ENCODE measurements around the gene DLX3. TPM values are rescaled to one million over a fixed set of nuclear protein-coding genes. Genes with fewer than 3 reads are reported as not detected.

The DLX3 gene
- total RNA-seq, 1 experiment from 2014 or later, result 4.9 TPM

DNA sequence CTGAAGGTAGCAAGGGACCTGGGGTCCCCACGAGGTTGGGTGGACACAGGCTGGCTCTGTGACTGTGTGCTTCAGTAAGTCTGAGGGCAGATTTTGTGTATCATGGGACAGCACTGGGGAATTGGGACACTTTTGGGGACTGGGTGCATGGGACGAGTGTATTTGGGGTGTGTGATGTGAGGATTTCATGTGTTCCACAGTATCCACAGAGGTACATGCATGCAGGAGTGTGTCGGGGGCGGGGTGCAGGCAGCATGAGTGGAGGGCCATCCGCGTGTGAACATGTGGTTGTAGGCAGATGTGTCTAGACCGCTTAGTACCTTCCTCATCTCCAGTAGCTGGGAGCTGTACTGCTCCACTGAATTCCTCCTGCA, 1.1 kb upstream of the DLX3 start:
- intact Hi-C loops (cut with micrococcal nuclease; ENCODE audit: unreplicated experiment), result loop anchor here (1.0 to 5.0 kb wide), 2 partner anchors 116 to 429 kb away; no protein-coding TSS in a partner anchor
- H3K4me3 ChIP-seq (ENCODE audit: low read depth, low read length), result no peak overlapping the region
- ChIA-PET POLR2A (no interaction called here), CTCF (interaction anchor here (0.6 to 3.1 kb wide), 9 partner anchors 18 to 135 kb away, joined by 3 to 24 read pairs (median 4); no protein-coding TSS in a partner anchor)
- no peaks in the 10 kb centered on the region for H3K36me3 ChIP-seq (ENCODE audit: control insufficient read depth, insufficient read depth, low read length)
- BruUV-seq (replicated peaks), result no TSS peak
- no peaks in the 10 kb centered on the region for H3K9me3 ChIP-seq
- Mint-ChIP-seq H3K27me3 (ENCODE audit: insufficient read depth, unreplicated experiment) (peaks cover 11% of the 10 kb centered on the region), H3K36me3 (ENCODE audit: insufficient read depth, unreplicated experiment) (peaks cover 7% of the 10 kb centered on the region), H3K27ac (ENCODE audit: unreplicated experiment) (no peak overlapping the region), H3K4me1 (ENCODE audit: low read depth, unreplicated experiment) (peaks cover 14% of the 10 kb centered on the region), H3K4me3 (ENCODE audit: unreplicated experiment) (peak overlapping the region; percentile 60), H3K9me3 (ENCODE audit: unreplicated experiment) (no peaks in the 10 kb centered on the region)
- no peaks in the 10 kb centered on the region for H3K4me1 ChIP-seq
- no peak for DNase-seq
- no peaks in the 10 kb centered on the region for H3K27me3 ChIP-seq (replicated peaks; ENCODE audit: control insufficient read depth, insufficient read depth, low read length)
- TF ChIP-seq, protein P1, sequence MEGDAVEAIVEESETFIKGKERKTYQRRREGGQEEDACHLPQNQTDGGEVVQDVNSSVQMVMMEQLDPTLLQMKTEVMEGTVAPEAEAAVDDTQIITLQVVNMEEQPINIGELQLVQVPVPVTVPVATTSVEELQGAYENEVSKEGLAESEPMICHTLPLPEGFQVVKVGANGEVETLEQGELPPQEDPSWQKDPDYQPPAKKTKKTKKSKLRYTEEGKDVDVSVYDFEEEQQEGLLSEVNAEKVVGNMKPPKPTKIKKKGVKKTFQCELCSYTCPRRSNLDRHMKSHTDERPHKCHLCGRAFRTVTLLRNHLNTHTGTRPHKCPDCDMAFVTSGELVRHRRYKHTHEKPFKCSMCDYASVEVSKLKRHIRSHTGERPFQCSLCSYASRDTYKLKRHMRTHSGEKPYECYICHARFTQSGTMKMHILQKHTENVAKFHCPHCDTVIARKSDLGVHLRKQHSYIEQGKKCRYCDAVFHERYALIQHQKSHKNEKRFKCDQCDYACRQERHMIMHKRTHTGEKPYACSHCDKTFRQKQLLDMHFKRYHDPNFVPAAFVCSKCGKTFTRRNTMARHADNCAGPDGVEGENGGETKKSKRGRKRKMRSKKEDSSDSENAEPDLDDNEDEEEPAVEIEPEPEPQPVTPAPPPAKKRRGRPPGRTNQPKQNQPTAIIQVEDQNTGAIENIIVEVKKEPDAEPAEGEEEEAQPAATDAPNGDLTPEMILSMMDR (IDR thresholded peaks at IDR 0.05; ENCODE audit: insufficient read depth in 1 of 2, low read depth in 1 of 2, low read length in 1 of 2, severe bottlenecking in 1 of 2, unreplicated experiment in 1 of 2), result no peak

DNA sequence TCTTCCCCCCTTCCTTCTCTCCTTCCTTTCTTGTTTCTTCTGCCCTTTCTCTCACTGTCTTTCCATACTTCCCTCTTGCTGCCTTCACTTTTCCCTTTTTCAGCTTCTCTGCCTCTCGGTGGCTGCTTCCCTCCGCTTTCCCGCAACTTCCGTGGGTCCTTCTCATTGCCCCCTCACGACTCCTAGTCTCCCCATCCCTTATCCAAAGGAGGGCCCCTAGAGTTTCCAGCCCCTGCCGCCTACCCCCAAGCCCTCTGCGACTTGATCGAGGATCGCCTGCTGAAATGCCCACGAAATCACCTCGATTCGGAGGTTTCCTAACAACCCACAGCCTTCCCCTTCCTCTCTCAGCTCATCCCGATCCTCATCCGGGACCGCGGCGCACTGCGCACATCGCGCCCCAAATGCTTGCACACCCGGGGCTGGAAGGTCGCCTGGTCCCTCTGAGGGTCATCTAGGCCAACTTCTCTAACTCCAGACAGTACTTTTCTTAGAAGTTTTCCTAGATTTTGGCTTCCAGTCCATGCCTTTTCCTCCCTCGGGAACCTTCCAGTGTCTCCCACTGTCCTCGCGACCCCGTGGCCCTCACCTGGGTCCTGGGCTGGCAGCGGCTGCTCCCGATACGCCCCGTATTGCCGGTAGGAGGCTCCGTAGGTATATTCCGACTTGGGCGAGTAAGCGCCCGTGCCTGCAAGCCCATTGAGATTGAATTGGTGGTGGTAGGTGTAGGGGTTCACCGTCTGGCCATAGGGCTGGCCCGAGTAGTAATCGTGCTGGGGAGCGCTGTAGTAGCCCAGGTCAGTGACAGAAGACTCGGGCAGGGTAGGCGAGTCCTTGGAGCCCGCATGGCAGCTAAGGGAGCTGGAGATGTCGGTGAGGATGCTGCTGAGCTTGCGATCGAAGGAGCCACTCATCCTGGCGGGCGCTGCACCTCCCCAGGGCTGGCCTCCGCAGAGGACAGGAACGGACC, 654 bp downstream of the DLX3 start:
- no peaks in the 10 kb centered on the region for H3K9me3 ChIP-seq
- BruUV-seq (replicated peaks), result TSS peak; percentile 67
- Mint-ChIP-seq H3K27ac (ENCODE audit: unreplicated experiment) (peak overlapping the region; percentile 78), H3K9me3 (ENCODE audit: unreplicated experiment) (no peaks in the 10 kb centered on the region), H3K36me3 (ENCODE audit: insufficient read depth, unreplicated experiment) (peaks cover 7% of the 10 kb centered on the region), H3K4me1 (ENCODE audit: low read depth, unreplicated experiment) (peaks cover 14% of the 10 kb centered on the region), H3K27me3 (ENCODE audit: insufficient read depth, unreplicated experiment) (peaks cover 4% of the 10 kb centered on the region), H3K4me3 (ENCODE audit: unreplicated experiment) (peak overlapping the region; percentile 94)
- 0 out of 2 replicates have a peak, but pooled peaks cover 4% of the 10 kb centered on the region for H3K4me1 ChIP-seq
- TF ChIP-seq, protein P1 (IDR thresholded peaks at IDR 0.05; ENCODE audit: insufficient read depth in 1 of 2, low read depth in 1 of 2, low read length in 1 of 2, severe bottlenecking in 1 of 2, unreplicated experiment in 1 of 2), result peak in 1 of 2 experiments; percentile 7
- ChIA-PET CTCF (interaction anchor here (0.6 to 3.1 kb wide), 10 partner anchors 10 to 187 kb away, joined by 3 to 24 read pairs (median 6); no protein-coding TSS in a partner anchor), POLR2A (interaction anchor here (0.6 to 1.0 kb wide), 4 partner anchors 121 to 581 kb away, joined by 3 to 7 read pairs (median 4); no protein-coding TSS in a partner anchor)
- intact Hi-C loops (cut with micrococcal nuclease; ENCODE audit: unreplicated experiment), result loop anchor here (1.0 to 5.0 kb wide), 2 partner anchors 42 to 427 kb away; no protein-coding TSS in a partner anchor
- H3K27me3 ChIP-seq (replicated peaks; ENCODE audit: control insufficient read depth, insufficient read depth, low read length), result no peaks in the 10 kb centered on the region
- H3K36me3 ChIP-seq (ENCODE audit: control insufficient read depth, insufficient read depth, low read length), result no peaks in the 10 kb centered on the region
- H3K4me3 ChIP-seq (ENCODE audit: low read depth, low read length), result peak overlapping the region; percentile 45
- DNase-seq, result peak in 1 of 2 experiments; percentile 37

DNA sequence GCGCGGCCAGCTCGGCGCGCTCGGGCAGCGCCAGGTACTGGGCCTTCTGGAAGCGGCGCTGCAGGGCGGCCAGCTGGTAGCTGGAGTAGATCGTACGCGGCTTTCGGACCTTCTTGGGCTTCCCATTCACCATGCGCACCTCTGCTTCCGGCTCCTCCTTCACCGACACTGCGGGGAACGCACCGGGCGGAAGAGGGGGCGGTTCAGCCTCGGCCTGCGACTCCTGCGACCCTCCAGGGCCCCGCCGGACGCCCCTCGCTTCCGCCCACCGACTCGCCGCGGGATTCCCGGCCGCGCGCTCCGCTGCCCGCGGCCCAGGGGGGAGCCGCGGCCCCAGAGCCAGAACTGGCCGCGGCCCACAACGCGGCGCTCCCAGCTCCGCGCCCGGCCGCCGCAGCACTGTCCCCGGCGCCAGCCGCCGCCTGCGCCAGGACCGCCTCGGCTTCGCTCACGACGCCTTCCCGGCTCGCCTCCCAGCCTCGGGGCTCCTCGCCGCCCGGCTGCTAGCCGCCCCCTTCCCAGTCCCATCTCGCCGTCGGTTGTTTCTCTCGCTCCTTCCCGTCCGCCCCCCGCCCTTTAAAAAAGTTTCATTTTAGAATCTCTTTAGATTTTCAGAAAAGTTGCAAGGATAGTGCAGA, 1.5 kb downstream of the DLX3 start:
- DNase-seq, result peak in 1 of 2 experiments; percentile 27
- Mint-ChIP-seq H3K9me3 (ENCODE audit: unreplicated experiment) (no peaks in the 10 kb centered on the region), H3K36me3 (ENCODE audit: insufficient read depth, unreplicated experiment) (peaks cover 7% of the 10 kb centered on the region), H3K4me3 (ENCODE audit: unreplicated experiment) (peak overlapping the region; percentile 94), H3K27me3 (ENCODE audit: insufficient read depth, unreplicated experiment) (peaks cover 2% of the 10 kb centered on the region), H3K4me1 (ENCODE audit: low read depth, unreplicated experiment) (peaks cover 14% of the 10 kb centered on the region), H3K27ac (ENCODE audit: unreplicated experiment) (peak overlapping the region; percentile 78)
- no peaks in the 10 kb centered on the region for H3K36me3 ChIP-seq (ENCODE audit: control insufficient read depth, insufficient read depth, low read length)
- intact Hi-C loops (cut with micrococcal nuclease; ENCODE audit: unreplicated experiment), result no loop called here
- no peaks in the 10 kb centered on the region for H3K9me3 ChIP-seq
- TF ChIP-seq, protein P1 (IDR thresholded peaks at IDR 0.05; ENCODE audit: insufficient read depth in 1 of 2, low read depth in 1 of 2, low read length in 1 of 2, severe bottlenecking in 1 of 2, unreplicated experiment in 1 of 2), result no peak
- no TSS peak for BruUV-seq (replicated peaks)
- H3K4me1 ChIP-seq, result 0 out of 2 replicates have a peak, but pooled peaks cover 4% of the 10 kb centered on the region
- H3K4me3 ChIP-seq (ENCODE audit: low read depth, low read length), result peak overlapping the region; percentile 45
- POLR2A ChIA-PET, result interaction anchor here (0.6 kb wide), 1 partner anchor 580 kb away, joined by 7 read pairs; no protein-coding TSS in a partner anchor
- no peaks in the 10 kb centered on the region for H3K27me3 ChIP-seq (replicated peaks; ENCODE audit: control insufficient read depth, insufficient read depth, low read length)
- CTCF ChIA-PET, result interaction anchor here (0.6 to 1.0 kb wide), 2 partner anchors 27 to 132 kb away, joined by 3 read pairs; no protein-coding TSS in a partner anchor
